Upper lobe of right lung (tissue), 1 donor: ENCODE measurements around the gene MCRIP1. TPM values are rescaled to one million over a fixed set of nuclear protein-coding genes. Genes with fewer than 3 reads are reported as not detected.

Experiments used
- ATAC-seq: fragments of 200-7000 bp; cut with Tn5 transposase; one replicate; pipeline ENCODE4 v1.9.1; 2020; ENCODE audit warnings: mild to moderate bottlenecking, moderate library complexity
- DNase-seq: peaks from one replicate; pipeline ENCODE4 v3.0.0-alpha.2; 2020
- H3K27ac ChIP-seq: fragments of 200-600 bp; one replicate; pipeline ENCODE4 v1.8.0; 2022
- H3K27me3 ChIP-seq: fragments of 200-600 bp; one replicate; pipeline ENCODE4 v1.8.0; 2022; ENCODE audit warnings: mild to moderate bottlenecking
- H3K36me3 ChIP-seq: fragments of 200-600 bp; one replicate; pipeline ENCODE4 v1.8.0; 2022
- H3K4me1 ChIP-seq: fragments of 200-600 bp; one replicate; pipeline ENCODE4 v1.8.0; 2022
- H3K4me3 ChIP-seq: fragments of 200-600 bp; one replicate; pipeline ENCODE4 v1.8.0; 2022; ENCODE audit warnings: mild to moderate bottlenecking
- H3K9me3 ChIP-seq: fragments of 200-600 bp; one replicate; pipeline ENCODE4 v1.8.0; 2022
- intact Hi-C: fragments of 100-400 bp; cut with DNase I; formaldehyde crosslinking; loops from one replicate; pipeline ENCODE4 v1.11.0; 2022
- total RNA-seq: library from RNA; stranded (reverse); fragmentation: NEBNext Ultra II Directional; extraction: Animal tissue kit (Norgen Biotek cat#: 25700); gene quantifications from one replicate; pipeline ENCODE4 v1.2.1, GENCODE V29; 2021
- TF ChIP-seq, protein P1 (sequence below): fragments of 200-600 bp; IDR thresholded peaks from one replicate; pipeline ENCODE4 v1.8.0; 2022; ENCODE audit warnings: antibody characterized with exemption
- donor health status: DM: no; HTN: yes; CAD: no; lungs with severe emphysema.

The MCRIP1 gene
- total RNA-seq, 1 donor from 2014 or later = 72.8 TPM

DNA sequence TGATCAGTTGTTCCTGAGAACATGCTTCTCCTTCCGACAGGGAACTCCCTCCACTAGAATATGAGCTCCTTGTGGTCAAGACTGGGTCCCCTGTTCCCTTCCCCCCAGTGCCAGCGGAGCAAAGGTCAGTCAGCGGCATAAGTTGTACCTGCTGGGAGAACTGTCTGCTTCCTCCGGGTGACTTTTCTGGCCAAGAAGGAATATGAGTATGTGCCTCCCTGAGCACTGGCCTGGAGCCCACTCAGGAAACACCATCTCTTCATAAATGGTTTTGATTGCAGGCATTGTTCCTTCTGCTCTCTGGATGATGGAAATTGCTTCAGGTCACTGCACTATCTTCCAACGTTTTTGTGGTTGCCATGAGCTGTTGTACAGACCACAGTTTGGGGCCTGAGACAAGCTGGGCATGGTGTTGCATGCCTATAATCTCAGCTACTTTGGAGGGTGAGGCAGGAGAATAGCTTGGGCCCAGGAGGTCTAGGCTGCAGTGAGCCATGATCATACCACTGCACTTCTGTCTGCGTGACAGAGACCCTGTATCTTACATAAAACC, 30.1 kb upstream of the MCRIP1 start:
- intact Hi-C loops = no loop called here
- TF ChIP-seq, protein P1, sequence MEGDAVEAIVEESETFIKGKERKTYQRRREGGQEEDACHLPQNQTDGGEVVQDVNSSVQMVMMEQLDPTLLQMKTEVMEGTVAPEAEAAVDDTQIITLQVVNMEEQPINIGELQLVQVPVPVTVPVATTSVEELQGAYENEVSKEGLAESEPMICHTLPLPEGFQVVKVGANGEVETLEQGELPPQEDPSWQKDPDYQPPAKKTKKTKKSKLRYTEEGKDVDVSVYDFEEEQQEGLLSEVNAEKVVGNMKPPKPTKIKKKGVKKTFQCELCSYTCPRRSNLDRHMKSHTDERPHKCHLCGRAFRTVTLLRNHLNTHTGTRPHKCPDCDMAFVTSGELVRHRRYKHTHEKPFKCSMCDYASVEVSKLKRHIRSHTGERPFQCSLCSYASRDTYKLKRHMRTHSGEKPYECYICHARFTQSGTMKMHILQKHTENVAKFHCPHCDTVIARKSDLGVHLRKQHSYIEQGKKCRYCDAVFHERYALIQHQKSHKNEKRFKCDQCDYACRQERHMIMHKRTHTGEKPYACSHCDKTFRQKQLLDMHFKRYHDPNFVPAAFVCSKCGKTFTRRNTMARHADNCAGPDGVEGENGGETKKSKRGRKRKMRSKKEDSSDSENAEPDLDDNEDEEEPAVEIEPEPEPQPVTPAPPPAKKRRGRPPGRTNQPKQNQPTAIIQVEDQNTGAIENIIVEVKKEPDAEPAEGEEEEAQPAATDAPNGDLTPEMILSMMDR = no peak
- ATAC-seq (no peak), DNase-seq (no peak)
- H3K27me3 ChIP-seq = no peaks in the 10 kb centered on the region
- peaks cover 33% of the 10 kb centered on the region for H3K4me1 ChIP-seq
- H3K9me3 ChIP-seq = no peaks in the 10 kb centered on the region
- H3K4me3 ChIP-seq = no peak overlapping the region
- H3K27ac ChIP-seq = no peak overlapping the region
- peaks cover 13% of the 10 kb centered on the region for H3K36me3 ChIP-seq

DNA sequence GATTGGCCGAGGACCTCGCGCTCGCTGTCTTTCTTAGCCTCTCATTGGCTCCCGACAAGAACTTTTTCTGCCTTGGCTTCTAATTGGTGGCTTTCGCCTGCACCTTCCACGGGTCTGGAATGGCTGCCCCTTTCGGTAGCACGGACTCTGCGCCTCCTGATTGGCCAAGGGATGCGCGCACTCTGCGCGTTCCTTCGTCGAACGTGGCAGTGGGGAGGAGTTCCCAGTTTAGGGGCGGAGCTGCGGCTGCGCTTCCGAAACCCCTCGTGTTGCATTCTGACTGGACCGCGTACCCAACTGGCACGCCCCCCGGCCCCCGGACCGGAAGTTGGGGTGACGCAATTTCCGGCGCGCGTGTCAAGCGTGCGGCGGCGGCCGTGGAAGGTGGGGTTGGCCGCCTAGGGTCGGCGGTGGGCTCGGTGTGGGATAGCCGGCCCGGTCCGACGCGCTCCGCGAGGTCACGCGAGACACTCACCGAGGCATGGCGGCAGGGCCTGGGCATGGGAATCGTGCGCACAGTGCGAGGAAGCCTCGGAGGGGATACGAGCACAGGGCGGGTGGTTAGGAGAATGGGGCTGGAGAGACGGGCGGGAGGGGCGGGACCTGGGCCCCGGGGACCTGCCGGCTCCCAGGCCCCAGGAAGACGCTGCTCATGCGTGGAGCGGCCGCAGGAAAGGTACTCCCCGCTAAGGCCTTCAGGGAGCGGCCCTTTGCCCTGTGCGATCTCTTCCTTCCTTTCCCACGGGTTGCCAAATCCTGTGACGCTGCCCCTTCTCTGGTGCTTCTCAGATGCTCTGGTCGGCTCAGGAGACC, 27.9 kb upstream of the MCRIP1 start:
- H3K4me1 ChIP-seq = peaks cover 23% of the 10 kb centered on the region
- H3K36me3 ChIP-seq = peaks cover 31% of the 10 kb centered on the region
- peak; percentile 95 for ATAC-seq
- DNase-seq = peak; percentile 99
- H3K27me3 ChIP-seq = no peaks in the 10 kb centered on the region
- no peaks in the 10 kb centered on the region for H3K9me3 ChIP-seq
- intact Hi-C loops = no loop called here
- H3K4me3 ChIP-seq = peak overlapping the region; percentile 67
- TF ChIP-seq, protein P1 = peak; percentile 25
- H3K27ac ChIP-seq = peak overlapping the region; percentile 98

DNA sequence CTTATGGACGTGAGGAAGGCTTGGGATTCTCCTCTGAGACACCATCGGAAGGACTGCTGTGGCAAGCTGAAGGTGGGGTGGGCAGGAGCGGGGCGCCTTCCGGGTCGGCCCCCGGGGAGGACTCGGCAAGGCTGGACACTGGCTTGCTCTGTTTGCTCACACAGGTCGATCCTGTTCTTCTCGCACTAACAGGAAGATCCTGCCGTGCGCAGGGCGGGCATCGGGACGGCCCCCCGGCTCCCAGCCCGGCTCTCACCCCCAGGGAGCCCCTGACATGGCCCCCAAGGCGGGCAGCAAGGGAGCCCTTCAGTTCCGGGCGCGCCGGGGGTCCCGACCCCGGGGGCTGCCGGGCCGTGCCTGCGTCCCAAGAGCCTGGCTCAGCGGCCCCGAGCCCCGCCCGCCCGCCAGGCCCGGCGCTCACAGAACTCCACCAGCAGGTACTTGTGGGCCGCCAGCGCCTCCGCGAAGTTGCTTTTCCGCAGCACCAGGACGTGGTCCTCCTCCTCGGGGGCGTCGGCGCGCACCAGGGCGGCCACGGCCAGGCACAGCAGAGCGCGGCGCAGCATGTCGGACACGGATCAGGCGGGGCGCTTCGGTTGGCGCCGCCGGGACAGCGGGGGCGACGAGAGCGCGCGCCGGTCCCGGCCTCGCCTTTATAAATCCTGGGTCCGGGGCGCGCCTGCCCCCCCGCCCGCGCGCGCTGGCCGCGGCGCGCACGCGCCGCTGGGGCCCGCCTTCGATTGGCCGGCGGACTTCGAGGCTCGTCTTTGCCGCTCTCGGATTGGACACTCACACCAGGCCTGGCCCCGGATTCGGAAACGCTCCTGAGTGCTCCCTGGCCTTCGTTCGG, 27.0 kb upstream of the MCRIP1 start, which contains the start of gene P4HB:
P4HB (minus strand) TSS at position 630 of the 850 bp plus-strand sequence; CDS start at position 566, 64 bp downstream.
- no peak for ATAC-seq
- Histone ChIP-seq H3K4me3 (peak within 1 kb of the TSS; percentile 93), H3K27ac (peak within 1 kb of the TSS; percentile 98), H3K4me1 (peaks cover 23% of the 10 kb centered on the region), H3K36me3 (peaks cover 38% of the 10 kb centered on the region), H3K27me3 (no peaks in the 10 kb centered on the region), H3K9me3 (no peaks in the 10 kb centered on the region)
- peak; percentile 99 for DNase-seq
- TF ChIP-seq, protein P1 = no peak
- intact Hi-C loops = no loop called here

DNA sequence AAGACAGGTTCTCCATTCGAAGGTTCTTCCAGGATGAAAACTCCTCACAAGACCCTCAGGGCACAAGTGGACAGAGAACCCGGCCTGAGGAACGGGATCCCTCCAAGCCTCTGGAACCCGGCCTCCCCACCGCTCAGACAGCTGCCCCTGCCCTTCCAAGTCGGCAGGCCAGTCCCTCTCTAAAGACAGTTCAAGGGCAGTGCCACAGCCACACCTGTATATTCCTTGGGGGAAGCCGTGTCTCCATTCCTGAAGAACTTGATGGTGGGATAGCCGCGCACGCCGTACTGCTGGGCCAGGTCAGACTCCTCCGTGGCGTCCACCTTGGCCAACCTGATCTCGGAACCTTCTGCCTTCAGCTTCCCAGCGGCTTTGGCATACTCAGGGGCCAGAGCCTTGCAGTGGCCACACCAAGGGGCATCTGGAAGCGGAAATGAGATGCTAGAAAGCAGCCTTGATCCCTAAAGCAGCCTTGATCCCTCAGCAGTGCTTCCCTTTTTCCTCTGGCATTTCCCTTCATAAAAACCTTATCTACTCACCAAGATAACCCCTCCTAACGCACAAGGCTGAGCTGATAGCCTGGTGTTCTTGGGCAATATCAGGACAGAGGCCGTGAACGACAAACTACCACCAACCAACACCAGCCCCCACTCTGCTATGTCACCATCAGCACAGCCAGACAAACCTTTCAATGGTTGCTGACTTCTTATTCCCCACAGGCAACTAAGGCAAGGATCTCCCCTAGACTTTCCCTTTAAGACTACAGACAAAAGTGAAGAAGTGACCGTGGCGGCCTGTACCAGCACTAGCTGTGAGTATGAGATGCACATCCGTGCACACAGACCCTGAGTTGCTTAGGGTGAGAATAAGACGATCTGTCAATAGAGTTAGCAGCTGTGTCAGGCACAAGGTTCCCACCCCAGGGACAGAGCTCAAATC, 26.1 kb upstream of the MCRIP1 start:
- ATAC-seq (no peak), DNase-seq (no peak)
- H3K27me3 ChIP-seq = no peaks in the 10 kb centered on the region
- peak overlapping the region; percentile 94 for H3K27ac ChIP-seq
- no peaks in the 10 kb centered on the region for H3K9me3 ChIP-seq
- H3K4me1 ChIP-seq = peaks cover 23% of the 10 kb centered on the region
- TF ChIP-seq, protein P1 = no peak
- intact Hi-C loops = no loop called here
- peaks cover 47% of the 10 kb centered on the region for H3K36me3 ChIP-seq
- peak overlapping the region; percentile 93 for H3K4me3 ChIP-seq
